Eye (tissue), 1 donor: ENCODE measurements around the gene PATL2.
"Not testable (repeated sequence)": the region's sequence is repeated elsewhere in the genome, so short reads cannot be mapped to it uniquely, and the experiment has no call there.

Experiments used
- DNase-seq: peaks from one replicate; pipeline ENCODE4 v3.0.0-alpha.2; 2015

PATL2 gene

DNA sequence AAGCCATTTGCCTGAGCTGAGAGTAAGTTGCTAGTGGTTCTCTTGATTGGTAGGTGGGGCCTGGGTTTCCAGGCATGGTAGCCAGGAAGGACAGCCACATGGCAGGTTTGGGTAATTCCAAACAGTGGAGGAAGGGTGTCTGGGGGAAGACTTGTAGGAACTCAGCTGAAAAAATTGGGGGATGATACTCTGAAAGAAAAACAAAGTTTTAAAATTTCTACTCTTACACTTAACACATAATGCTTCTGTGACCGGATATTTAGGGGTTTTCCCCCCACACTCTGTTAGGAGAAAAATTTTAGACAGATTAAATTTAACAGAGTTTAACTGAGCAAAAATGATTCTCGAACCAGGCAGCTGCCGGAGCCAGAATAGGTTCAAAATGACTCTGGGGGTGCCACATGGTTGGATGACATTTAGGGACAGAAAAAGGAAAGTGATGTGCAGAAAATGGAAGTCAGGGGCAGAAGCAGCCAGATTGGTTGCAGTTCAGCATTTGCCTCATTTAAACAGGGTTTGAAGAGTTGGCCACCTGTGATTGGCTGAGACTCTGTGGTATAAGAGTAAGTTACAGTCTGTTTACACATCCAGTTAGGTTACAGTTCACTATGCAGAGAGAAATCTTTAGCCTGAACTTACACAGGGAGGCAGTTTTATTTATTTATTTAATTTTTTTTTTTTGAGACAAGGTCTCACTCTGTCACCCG is 8.3 kb upstream of the PATL2 start:
- no peak for DNase-seq

DNA sequence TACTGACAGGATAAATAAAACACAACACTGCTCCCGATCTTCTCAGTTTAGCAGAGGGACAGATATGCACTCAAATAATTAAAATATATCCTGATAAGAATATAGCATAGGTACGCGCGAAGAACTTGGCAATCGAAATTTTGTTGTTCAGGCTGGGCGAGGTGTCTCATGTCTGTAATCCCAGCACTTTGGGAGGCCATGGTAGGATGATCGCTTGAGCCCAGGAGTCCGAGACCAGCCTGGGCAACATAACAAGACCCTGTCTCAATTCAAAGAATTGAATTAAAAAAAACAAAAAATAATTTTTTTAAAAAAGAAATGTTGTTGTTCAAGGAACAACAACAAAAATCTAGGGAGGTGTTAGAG is 7.8 kb upstream of the PATL2 start:
- DNase-seq = no peak

DNA sequence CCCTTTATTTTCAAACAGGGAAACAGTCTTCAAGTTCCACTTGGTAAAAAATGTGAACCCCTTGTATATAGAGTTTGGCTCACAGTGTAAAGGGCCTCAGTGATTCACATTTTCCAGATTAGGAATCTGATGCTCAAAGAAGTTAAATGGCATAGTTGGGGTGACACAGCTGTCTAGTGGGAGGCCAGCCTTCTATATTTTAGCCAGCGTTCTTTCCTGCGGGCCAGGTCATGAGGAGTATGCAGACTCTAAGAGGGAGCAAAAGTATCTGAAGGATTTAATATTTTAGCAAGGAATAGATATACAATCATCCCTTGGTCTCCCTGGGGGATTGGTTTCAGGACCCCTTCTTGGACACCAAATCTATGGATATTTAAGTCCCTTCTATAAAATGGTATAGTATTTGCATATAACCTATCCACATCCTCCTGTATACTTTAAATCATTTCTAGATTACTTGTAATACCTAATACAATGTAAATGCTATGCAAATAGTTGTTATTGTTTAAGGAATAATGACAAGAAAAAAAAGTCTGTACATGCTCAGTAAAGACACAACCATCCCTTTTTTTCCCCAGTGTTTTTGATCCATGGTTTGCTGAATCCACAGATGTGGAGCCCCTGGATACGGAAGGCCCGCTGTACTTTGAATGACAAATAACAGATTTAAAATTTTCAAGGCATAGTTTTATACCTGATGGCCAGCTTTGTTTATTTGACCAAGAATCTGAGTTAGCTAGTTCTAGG is 7.2 kb upstream of the PATL2 start:
- DNase-seq = no peak

DNA sequence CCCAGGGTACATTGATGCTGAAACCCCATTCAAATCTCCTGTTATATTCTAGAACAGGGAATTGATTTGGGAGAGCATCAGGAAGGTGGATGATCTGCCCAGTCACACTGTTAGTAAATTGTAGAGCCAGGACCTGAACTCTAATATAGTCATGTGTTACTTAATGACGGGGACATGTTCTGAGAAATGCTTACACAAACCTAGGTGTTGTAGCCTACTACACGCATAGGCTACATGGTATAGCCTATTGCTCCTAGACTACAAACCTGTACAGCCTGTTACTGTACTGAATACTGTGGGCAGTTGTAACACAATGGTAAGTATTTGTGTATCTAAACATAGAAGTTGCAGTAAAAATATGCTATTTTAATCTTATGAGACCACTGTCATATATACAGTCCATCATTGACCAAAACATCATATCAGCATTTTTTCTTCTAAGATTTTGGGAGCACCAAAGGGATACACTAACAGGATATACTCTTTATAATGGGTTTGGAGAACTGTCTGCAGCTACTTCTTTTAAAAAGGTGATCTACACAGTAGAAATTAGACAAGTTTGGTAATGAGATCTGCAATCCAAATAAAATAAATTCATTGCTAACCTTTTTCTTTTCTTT is 6.0 kb upstream of the PATL2 start:
- DNase-seq = no peak

DNA sequence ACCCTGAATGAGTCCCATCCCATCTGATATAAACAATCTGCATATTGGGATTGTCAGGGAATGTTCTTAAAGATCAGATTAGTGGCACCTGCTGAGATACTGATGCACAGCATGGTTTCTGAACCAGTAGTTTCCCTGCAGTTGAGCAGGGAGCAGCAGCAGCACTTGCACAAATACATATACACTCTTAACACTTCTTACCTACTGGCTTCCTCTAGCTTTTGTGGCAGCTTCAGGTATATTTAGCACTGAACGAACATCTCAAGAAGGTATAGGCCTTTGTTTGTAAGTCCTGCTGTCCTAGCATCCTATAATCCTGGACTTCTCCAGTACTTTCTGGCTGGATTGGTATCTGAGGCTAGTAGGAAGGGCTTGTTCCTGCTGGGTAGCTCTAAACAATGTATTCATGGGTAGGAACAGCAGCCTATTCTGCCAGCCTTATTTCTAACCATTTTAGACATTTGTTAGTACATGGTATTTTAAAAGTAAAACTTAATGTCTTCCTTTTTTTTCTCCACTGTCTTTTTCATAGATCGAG is 4.7 kb upstream of the PATL2 start:
- DNase-seq = no peak

DNA sequence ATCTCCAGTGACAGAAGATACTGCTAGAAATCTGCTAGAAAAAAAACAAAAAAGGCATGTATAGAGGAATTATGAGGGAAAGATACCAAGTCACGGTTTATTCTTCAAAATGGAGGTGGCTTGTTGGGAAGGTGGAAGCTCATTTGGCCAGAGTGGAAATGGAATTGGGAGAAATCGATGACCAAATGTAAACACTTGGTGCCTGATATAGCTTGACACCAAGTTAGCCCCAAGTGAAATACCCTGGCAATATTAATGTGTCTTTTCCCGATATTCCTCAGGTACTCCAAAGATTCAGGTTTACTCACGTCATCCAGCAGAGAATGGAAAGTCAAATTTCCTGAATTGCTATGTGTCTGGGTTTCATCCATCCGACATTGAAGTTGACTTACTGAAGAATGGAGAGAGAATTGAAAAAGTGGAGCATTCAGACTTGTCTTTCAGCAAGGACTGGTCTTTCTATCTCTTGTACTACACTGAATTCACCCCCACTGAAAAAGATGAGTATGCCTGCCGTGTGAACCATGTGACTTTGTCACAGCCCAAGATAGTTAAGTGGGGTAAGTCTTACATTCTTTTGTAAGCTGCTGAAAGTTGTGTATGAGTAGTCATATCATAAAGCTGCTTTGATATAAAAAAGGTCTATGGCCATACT is 4.1 kb upstream of the PATL2 start:
- DNase-seq = no peak

DNA sequence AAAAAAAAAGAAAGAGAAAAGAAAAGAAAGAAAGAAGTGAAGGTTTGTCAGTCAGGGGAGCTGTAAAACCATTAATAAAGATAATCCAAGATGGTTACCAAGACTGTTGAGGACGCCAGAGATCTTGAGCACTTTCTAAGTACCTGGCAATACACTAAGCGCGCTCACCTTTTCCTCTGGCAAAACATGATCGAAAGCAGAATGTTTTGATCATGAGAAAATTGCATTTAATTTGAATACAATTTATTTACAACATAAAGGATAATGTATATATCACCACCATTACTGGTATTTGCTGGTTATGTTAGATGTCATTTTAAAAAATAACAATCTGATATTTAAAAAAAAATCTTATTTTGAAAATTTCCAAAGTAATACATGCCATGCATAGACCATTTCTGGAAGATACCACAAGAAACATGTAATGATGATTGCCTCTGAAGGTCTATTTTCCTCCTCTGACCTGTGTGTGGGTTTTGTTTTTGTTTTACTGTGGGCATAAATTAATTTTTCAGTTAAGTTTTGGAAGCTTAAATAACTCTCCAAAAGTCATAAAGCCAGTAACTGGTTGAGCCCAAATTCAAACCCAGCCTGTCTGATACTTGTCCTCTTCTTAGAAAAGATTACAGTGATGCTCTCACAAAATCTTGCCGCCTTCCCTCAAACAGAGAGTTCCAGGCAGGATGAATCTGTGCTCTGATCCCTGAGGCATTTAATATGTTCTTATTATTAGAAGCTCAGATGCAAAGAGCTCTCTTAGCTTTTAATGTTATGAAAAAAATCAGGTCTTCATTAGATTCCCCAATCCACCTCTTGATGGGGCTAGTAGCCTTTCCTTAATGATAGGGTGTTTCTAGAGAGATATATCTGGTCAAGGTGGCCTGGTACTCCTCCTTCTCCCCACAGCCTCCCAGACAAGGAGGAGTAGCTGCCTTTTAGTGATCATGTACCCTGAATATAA is 2.2 kb upstream of the PATL2 start:
- no peak for DNase-seq

DNA sequence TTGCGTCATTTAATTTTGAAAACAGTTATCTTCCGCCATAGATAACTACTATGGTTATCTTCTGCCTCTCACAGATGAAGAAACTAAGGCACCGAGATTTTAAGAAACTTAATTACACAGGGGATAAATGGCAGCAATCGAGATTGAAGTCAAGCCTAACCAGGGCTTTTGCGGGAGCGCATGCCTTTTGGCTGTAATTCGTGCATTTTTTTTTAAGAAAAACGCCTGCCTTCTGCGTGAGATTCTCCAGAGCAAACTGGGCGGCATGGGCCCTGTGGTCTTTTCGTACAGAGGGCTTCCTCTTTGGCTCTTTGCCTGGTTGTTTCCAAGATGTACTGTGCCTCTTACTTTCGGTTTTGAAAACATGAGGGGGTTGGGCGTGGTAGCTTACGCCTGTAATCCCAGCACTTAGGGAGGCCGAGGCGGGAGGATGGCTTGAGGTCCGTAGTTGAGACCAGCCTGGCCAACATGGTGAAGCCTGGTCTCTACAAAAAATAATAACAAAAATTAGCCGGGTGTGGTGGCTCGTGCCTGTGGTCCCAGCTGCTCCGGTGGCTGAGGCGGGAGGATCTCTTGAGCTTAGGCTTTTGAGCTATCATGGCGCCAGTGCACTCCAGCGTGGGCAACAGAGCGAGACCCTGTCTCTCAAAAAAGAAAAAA is 1.4 kb upstream of the PATL2 start:
- peak; percentile 46 for DNase-seq

DNA sequence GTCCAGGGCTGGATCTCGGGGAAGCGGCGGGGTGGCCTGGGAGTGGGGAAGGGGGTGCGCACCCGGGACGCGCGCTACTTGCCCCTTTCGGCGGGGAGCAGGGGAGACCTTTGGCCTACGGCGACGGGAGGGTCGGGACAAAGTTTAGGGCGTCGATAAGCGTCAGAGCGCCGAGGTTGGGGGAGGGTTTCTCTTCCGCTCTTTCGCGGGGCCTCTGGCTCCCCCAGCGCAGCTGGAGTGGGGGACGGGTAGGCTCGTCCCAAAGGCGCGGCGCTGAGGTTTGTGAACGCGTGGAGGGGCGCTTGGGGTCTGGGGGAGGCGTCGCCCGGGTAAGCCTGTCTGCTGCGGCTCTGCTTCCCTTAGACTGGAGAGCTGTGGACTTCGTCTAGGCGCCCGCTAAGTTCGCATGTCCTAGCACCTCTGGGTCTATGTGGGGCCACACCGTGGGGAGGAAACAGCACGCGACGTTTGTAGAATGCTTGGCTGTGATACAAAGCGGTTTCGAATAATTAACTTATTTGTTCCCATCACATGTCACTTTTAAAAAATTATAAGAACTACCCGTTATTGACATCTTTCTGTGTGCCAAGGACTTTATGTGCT is 721 bp upstream of the PATL2 start:
- peak; percentile 76 for DNase-seq

DNA sequence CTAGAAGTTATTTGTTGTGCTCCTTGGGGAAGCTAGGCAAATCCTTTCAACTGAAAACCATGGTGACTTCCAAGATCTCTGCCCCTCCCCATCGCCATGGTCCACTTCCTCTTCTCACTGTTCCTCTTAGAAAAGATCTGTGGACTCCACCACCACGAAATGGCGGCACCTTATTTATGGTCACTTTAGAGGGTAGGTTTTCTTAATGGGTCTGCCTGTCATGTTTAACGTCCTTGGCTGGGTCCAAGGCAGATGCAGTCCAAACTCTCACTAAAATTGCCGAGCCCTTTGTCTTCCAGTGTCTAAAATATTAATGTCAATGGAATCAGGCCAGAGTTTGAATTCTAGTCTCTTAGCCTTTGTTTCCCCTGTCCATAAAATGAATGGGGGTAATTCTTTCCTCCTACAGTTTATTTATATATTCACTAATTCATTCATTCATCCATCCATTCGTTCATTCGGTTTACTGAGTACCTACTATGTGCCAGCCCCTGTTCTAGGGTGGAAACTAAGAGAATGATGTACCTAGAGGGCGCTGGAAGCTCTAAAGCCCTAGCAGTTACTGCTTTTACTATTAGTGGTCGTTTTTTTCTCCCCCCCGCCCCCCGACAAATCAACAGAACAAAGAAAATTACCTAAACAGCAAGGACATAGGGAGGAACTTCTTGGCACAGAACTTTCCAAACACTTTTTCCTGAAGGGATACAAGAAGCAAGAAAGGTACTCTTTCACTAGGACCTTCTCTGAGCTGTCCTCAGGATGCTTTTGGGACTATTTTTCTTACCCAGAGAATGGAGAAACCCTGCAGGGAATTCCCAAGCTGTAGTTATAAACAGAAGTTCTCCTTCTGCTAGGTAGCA is 657 bp downstream of the PATL2 start:
- no peak for DNase-seq

DNA sequence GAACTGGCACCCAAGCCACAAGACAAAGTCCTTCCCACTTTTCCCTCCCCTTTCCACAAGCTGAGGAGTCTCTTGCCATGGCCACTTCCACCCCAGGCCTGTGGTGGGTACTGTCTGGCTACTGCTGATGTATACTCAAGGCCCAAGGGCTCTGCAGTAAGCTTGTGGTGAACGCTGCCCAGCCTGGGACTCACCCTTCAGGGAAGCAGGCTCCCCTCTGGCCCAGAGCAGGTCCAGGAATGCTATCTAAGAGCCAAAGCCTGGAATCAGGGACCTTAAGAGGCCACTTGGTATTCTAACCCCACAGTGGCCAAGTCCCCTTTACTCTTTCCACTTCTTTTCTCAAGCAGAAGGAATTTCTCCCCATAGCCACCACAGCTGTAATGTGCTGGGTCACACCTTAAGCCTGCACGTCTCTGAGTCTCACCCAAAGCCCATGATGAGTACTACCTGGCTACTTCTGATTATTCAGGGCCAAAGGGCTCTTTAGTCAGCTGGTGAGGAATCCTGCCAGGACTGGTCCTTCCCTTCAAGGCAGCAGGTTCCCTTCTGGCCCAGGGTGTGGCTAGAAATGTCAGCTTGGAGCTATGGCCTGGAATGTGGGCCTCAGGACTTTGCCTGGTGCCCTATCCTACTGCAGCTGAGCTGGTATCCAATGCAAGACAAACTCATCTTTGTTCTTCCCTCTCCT is 4.0 kb downstream of the PATL2 start:
- no peak for DNase-seq

DNA sequence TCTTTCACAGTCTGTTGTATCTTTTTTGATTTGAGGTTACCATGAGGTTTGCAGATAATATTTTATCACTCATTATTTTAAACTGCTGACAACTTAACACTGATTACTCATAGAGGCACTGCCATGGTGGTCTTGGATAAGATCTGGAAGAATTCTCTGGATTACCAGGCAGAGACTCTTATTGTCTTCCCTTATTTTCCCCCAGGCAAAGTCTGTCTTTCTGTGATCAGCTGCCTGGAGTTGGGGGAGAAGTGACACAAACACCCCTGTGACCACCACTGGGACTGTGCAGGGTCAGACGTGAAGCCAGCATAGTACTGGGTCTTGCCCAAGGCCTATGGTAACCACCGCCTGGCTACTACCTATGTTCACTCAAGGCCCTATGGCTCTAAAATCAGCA is 4.7 kb downstream of the PATL2 start:
- DNase-seq = no peak

DNA sequence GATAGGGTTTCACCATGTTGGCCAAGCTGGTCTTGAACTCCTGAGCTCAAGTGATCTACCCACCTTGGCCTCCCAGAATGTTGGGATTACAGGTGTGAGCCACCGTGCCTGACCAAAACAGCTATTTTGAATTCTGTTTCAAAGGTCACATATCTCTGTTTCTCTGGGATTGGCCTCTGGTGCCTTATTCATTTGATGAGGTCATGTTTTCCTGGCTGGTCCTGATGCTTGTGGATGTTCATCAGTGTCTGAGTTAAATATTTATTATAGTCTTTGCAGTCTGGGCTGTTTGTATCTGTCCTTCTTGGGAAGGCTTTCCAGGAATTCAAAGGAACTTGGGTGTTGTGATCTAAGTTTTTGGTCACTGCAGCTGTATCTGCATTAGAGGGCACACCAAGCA is 5.1 kb downstream of the PATL2 start:
- DNase-seq = no peak

DNA sequence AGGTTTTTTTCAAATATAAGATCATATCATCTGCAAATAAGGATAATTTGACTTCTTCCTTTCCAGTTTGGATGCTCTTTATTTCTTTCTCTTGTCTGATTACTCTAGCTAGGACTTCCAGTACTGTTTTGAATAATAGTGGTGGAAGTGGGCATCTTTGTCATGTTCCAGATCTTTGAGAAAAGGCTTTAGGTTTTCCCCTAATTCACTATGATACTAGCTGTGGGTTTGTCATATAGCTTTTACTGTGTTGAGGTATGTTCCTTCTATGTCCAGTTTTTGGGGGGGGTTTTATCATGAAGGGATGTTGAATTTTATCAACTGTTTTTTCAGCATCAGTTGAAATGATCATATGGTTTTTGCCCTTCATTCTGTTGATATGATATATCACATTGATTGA is 10.4 kb downstream of the PATL2 start:
- DNase-seq = not testable (repeated sequence)

DNA sequence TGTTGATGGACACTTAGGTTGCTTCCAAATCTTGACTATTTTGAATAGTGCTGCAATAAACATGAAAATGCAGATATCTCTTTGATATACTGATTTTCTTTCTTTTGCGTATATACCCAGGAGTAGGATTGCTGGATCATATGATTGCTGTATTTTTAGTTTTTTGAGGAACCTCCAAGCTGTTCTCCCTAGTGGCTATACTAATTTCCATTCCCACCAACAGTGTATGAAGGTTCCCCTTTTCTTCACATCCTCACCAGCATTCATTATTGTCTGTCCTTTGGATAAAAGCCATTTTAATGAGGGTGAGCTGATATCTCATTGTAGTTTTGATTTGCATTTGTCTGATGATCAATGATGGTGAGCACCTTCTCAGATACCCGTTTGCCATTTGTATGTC is 12.5 kb downstream of the PATL2 start:
- DNase-seq = no peak

DNA sequence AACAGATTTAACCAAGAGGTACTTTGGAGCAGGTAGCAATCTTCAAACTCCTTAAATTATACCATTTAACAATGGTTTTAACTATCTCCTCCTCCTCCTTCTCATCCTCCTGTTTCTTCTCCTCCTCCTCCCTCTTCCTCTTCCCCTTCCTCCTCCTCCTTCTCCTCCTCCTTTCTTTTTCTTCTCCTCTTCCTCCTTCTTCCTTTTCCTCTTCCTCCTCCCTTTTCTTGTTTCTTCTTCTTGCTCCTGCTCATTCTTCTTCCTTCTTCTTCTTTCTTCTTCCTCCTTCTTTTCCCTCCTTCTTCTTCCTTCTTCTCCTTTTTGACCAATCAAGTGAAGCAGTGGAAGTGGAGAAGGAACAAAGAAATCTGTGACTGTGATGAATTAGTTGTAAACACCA is 14.1 kb downstream of the PATL2 start:
- DNase-seq = no peak

DNA sequence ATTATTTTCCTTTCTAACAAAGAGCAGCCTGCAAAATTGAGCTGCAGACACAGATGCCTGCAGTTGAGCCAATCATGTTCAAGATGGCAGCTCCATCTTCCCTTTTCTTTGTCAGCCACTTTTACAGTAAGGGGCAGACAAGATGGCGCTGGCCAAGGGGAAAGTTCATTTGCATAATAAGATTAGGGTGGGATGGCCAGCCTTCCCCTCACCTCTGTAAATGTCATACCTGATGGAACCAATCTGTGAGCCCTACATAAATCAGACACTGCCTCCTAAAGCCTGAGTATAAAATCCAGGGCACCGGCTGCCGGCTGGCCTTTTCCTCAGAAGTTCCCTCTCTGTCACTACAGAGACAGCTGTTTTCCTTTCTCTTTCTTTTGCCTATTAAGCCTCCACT is 15.8 kb downstream of the PATL2 start:
- DNase-seq = no peak

DNA sequence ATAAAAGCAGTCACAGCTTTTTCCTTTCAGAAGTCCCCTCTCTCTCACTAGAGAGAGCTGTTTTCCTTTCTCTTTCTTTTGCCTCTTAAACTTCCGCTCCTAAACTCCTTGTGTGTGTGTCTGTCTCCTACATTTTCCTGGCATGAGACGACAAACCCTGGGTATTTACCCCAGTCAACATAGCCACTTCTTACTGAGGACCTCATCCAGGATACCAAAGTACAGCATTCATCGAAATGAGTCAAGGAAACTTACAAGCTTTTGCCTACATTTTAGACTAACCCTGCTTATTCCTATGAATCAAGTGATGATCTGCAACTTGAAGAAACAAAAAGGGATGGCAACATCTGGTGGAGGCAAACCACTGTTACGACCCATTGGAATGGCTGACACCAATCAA is 16.7 kb downstream of the PATL2 start:
- no peak for DNase-seq

DNA sequence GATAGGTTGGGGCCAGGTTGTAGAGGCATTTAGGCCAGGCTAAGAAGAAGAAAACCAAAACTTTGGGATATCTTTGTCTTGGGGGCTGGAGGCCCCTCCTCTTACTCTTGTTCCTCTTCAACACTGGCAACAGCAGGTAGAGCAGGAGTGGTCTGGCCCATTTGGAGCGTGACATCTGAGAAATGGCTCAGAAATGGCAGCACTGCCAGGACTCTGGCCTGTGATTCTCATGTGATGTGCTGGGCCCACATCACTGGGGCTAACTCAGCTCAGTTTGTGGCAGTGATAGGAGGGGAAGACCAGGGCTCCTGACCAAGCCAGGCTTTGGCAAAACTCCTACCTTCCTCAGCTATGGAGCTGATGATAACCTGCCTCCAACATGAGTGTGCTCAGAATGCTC is 18.5 kb downstream of the PATL2 start:
- no peak for DNase-seq

DNA sequence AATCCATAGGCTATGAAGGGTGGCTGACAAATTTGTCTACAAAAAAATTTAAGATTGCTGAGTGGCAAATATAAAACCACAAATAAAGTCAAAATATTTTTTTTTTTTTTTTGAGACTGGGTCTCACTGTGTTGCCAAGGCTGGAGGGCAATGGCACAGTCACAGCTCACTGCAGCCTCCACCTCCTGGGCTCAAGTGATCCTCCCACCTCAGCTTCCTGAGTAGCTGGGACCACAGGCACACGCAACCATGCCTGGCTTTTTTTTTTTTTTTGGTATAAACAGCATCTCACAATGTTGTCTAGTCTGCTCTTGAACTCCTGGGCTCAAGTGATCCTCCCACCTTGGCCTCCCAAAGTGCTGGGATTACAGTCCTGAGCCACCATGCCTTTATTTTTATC is 20.9 kb downstream of the PATL2 start:
- not testable (repeated sequence) for DNase-seq
